GM12878 (cell line): ENCODE results near the gene CT45A3.
"Not testable (repeated sequence)": the region's sequence is repeated elsewhere in the genome, so short reads cannot be mapped to it uniquely, and the experiment has no call there.

Experiments
- CHD2 ChIP-seq: IDR thresholded peaks from 2 replicates; pipeline ENCODE4 v1.6.1; 2011; ENCODE audit warnings: low read depth, low read length, improper control_type of control experiment, borderline replicate concordance
- NFYB ChIP-seq: IDR thresholded peaks from 2 replicates; pipeline ENCODE4 v1.6.1; 2011; ENCODE audit warnings: low read depth, mild to moderate bottlenecking, low read length, improper control_type of control experiment, moderate library complexity; ENCODE audit not compliant: insufficient read depth
- POLR2AphosphoS2 ChIP-seq: IDR thresholded peaks from 2 replicates; pipeline ENCODE4 v1.6.1; 2011; ENCODE audit warnings: low read depth, mild to moderate bottlenecking, low read length, improper control_type of control experiment, moderate library complexity
- POLR2AphosphoS5 ChIP-seq: IDR thresholded peaks from 2 replicates; pipeline ENCODE4 v1.6.1; 2011; ENCODE audit warnings: mild to moderate bottlenecking, low read length, inconsistent platforms
- SIN3A ChIP-seq: IDR thresholded peaks from 2 replicates; pipeline ENCODE4 v1.6.1; 2012; ENCODE audit warnings: low read depth, low read length, improper control_type of control experiment
- SRF ChIP-seq, 2 experiments: IDR thresholded peaks; 2 replicates each; pipeline ENCODE4 v1.6.1; 2011; ENCODE audit warnings: low read depth in 2 of 2, low read length in 2 of 2, mild to moderate bottlenecking in 1 of 2, moderate library complexity in 1 of 2
- TF ChIP-seq, protein P1 (sequence below): fragments of 450-650 bp; IDR thresholded peaks from 2 replicates; pipeline ENCODE4 v1.6.1; 2016; ENCODE audit warnings: mild to moderate bottlenecking
- TF ChIP-seq, protein P2 (sequence below), 3 experiments: IDR thresholded peaks in 2 of 3; conservative IDR thresholded peaks in 1 of 3; 2 replicates each; pipeline ENCODE4 v1.5.1; 2011; ENCODE audit warnings: low read depth in 3 of 3, low read length in 3 of 3, mild to moderate bottlenecking in 3 of 3, control low read depth in 2 of 3, moderate library complexity in 2 of 3, inconsistent platforms in 1 of 3, mixed read lengths in 1 of 3; ENCODE audit not compliant: control insufficient read depth in 2 of 3, insufficient read depth in 1 of 3; ENCODE audit errors: extremely low read depth in 1 of 3

GRCh38 chrX:135785403-135785802 is 17.4 kb upstream of the CT45A3 start, which contains the start of gene CT45A5:
- TF ChIP-seq, protein P1, sequence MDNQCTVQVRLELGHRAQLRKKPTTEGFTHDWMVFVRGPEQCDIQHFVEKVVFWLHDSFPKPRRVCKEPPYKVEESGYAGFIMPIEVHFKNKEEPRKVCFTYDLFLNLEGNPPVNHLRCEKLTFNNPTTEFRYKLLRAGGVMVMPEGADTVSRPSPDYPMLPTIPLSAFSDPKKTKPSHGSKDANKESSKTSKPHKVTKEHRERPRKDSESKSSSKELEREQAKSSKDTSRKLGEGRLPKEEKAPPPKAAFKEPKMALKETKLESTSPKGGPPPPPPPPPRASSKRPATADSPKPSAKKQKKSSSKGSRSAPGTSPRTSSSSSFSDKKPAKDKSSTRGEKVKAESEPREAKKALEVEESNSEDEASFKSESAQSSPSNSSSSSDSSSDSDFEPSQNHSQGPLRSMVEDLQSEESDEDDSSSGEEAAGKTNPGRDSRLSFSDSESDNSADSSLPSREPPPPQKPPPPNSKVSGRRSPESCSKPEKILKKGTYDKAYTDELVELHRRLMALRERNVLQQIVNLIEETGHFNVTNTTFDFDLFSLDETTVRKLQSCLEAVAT = not testable (repeated sequence)
- not testable (repeated sequence) for TF ChIP-seq POLR2AphosphoS5; CHD2; SRF (IDR thresholded peaks at IDR 0.05; ENCODE audit: low read depth in 2 of 2, low read length in 2 of 2); SIN3A; POLR2AphosphoS2; NFYB
- TF ChIP-seq, protein P2, sequence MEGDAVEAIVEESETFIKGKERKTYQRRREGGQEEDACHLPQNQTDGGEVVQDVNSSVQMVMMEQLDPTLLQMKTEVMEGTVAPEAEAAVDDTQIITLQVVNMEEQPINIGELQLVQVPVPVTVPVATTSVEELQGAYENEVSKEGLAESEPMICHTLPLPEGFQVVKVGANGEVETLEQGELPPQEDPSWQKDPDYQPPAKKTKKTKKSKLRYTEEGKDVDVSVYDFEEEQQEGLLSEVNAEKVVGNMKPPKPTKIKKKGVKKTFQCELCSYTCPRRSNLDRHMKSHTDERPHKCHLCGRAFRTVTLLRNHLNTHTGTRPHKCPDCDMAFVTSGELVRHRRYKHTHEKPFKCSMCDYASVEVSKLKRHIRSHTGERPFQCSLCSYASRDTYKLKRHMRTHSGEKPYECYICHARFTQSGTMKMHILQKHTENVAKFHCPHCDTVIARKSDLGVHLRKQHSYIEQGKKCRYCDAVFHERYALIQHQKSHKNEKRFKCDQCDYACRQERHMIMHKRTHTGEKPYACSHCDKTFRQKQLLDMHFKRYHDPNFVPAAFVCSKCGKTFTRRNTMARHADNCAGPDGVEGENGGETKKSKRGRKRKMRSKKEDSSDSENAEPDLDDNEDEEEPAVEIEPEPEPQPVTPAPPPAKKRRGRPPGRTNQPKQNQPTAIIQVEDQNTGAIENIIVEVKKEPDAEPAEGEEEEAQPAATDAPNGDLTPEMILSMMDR (IDR thresholded peaks at IDR 0.05 in 2 of 3, conservative IDR thresholded peaks at IDR 0.05 in 1 of 3; ENCODE audit: control insufficient read depth in 2 of 3, extremely low read depth in 1 of 3, insufficient read depth in 1 of 3, low read depth in 3 of 3, low read length in 3 of 3) = not testable (repeated sequence)
